Measurements from ENCODE around the gene SMYD4.

- no peak for TF ChIP-seq CTCF (IDR thresholded peaks at IDR 0.05 in 4 of 5, conservative IDR thresholded peaks at IDR 0.05 in 1 of 5)
- no peak for TF ChIP-seq POLR2A (IDR thresholded peaks at IDR 0.05)
These were observed 48.9 kb upstream of the SMYD4 start for GRCh38 chr17:1878419-1879121.
